Brain microvascular endothelial cell (primary cell): ENCODE measurements around the gene ZFYVE28.

Source experiments
- DNase-seq: peaks from one replicate; pipeline ENCODE4 v3.0.0-alpha.2; 2020
- H3K27ac ChIP-seq: fragments of 250-450 bp; sonication (Bioruptor Pico); 2 replicates; pipeline ENCODE4 v1.5.1; 2020; ENCODE audit warnings: mild to moderate bottlenecking, moderate library complexity
- H3K27me3 ChIP-seq: fragments of 250-450 bp; sonication (Bioruptor Pico); replicated peaks from 2 replicates; pipeline ENCODE4 v1.5.1; 2020; ENCODE audit warnings: mild to moderate bottlenecking
- H3K36me3 ChIP-seq: fragments of 250-450 bp; sonication (Bioruptor Pico); replicated peaks from 2 replicates; pipeline ENCODE4 v1.5.1; 2020; ENCODE audit warnings: mild to moderate bottlenecking
- H3K4me3 ChIP-seq: 2 replicates; pipeline ENCODE4 v1.5.1; 2011; ENCODE audit warnings: low read depth, mild to moderate bottlenecking, control low read depth, low read length, moderate library complexity
- CTCF ChIP-seq: IDR thresholded peaks from 2 replicates; pipeline ENCODE4 v1.5.1; 2011; ENCODE audit warnings: low read depth, mild to moderate bottlenecking, moderate library complexity, low read length, control low read depth, inconsistent platforms; ENCODE audit errors: missing control alignments
- in situ Hi-C: cut with HindIII; loops from 2 replicates; pipeline ENCODE4 v1.10.0; 2017; ENCODE audit warnings: low sequenced_read_pairs, low pct_ligation_motif_present

ZFYVE28 gene

GRCh38 chr4:2461246-2461960 lies 43.0 kb upstream of the ZFYVE28 start:
- in situ Hi-C loops, result no loop called here
- H3K27ac ChIP-seq, result no peak overlapping the region
- DNase-seq, result no peak
- TF ChIP-seq CTCF, result no peak
- no peak overlapping the region for H3K4me3 ChIP-seq
- H3K36me3 ChIP-seq, result no peaks in the 10 kb centered on the region
- no peaks in the 10 kb centered on the region for H3K27me3 ChIP-seq

GRCh38 chr4:2459589-2460349 lies 41.3 kb upstream of the ZFYVE28 start:
- no peak for DNase-seq
- in situ Hi-C loops, result no loop called here

GRCh38 chr4:2458546-2459491 lies 40.4 kb upstream of the ZFYVE28 start:
- no peak for DNase-seq
- no peak overlapping the region for H3K4me3 ChIP-seq
- no peak overlapping the region for H3K27ac ChIP-seq
- in situ Hi-C loops, result no loop called here
- no peak for TF ChIP-seq CTCF
- H3K27me3 ChIP-seq, result no peaks in the 10 kb centered on the region
- no peaks in the 10 kb centered on the region for H3K36me3 ChIP-seq

More at GRCh38 chr4:2459589-2460349, 41.3 kb upstream of the ZFYVE28 start:
- H3K27me3 ChIP-seq, result no peaks in the 10 kb centered on the region
- H3K4me3 ChIP-seq, result no peak overlapping the region
- no peak for TF ChIP-seq CTCF
- no peaks in the 10 kb centered on the region for H3K36me3 ChIP-seq
- no peak overlapping the region for H3K27ac ChIP-seq

- no peak for TF ChIP-seq CTCF
- no peak overlapping the region for H3K4me3 ChIP-seq
- H3K36me3 ChIP-seq, result no peaks in the 10 kb centered on the region
- H3K27ac ChIP-seq, result no peak overlapping the region
- DNase-seq, result no peak
- no peaks in the 10 kb centered on the region for H3K27me3 ChIP-seq
- in situ Hi-C loops, result no loop called here
These were observed 39.2 kb upstream of the ZFYVE28 start for GRCh38 chr4:2457481-2458295.
